HG02981 (cell line): Measurements from ENCODE around the gene SRM.
"Not testable (repeated sequence)": the region's sequence is repeated elsewhere in the genome, so short reads cannot be mapped to it uniquely, and the experiment has no call there.

Experiments
- ATAC-seq: cut with Tn5 transposase; IDR thresholded peaks from one replicate; pipeline ENCODE4 v1.9.1; 2021; ENCODE audit warnings: mild to moderate bottlenecking, moderate library complexity; ENCODE audit not compliant: unreplicated experiment

SRM gene

GRCh38 chr1:11059968-11060830 is at the start of gene SRM:
SRM (minus strand) TSS chr1:11060018; CDS start chr1:11059943, 75 bp downstream.
- ATAC-seq, result peak; percentile 92

GRCh38 chr1:11109047-11109760 is 49.4 kb upstream of the SRM start:
- ATAC-seq, result no peak

GRCh38 chr1:11107599-11107998 is 47.8 kb upstream of the SRM start:
- no peak for ATAC-seq

GRCh38 chr1:11105586-11105985 is 45.8 kb upstream of the SRM start:
- no peak for ATAC-seq

GRCh38 chr1:11101347-11101746 is 41.5 kb upstream of the SRM start:
- ATAC-seq, result no peak

- not testable (repeated sequence) for ATAC-seq
Measured at GRCh38 chr1:11100806-11101205, 41.0 kb upstream of the SRM start.

GRCh38 chr1:11100149-11100493 is 40.3 kb upstream of the SRM start:
- no peak for ATAC-seq

GRCh38 chr1:11099310-11100148 is 39.7 kb upstream of the SRM start, which contains the start of gene EXOSC10:
EXOSC10 (minus strand) TSS chr1:11099869; CDS start chr1:11099831, 38 bp downstream.
- ATAC-seq, result peak; percentile 87

GRCh38 chr1:11098931-11099309 is 39.1 kb upstream of the SRM start:
- no peak for ATAC-seq

- not testable (repeated sequence) for ATAC-seq
Measured at GRCh38 chr1:11083784-11084183, 24.0 kb upstream of the SRM start.

GRCh38 chr1:11080931-11081330 is 21.1 kb upstream of the SRM start:
- no peak for ATAC-seq

GRCh38 chr1:11078631-11079030 is 18.8 kb upstream of the SRM start:
- ATAC-seq, result no peak

- not testable (repeated sequence) for ATAC-seq
Measured at GRCh38 chr1:11073398-11073797, 13.6 kb upstream of the SRM start.

GRCh38 chr1:11072216-11072917 is 12.5 kb upstream of the SRM start:
- ATAC-seq, result no peak

- ATAC-seq, result no peak
Measured at GRCh38 chr1:11071463-11072215, 11.8 kb upstream of the SRM start.

GRCh38 chr1:11070876-11071275 is 11.1 kb upstream of the SRM start:
- no peak for ATAC-seq

GRCh38 chr1:11068600-11069473 is 9.0 kb upstream of the SRM start:
- ATAC-seq, result no peak

- no peak for ATAC-seq
Measured at GRCh38 chr1:11067716-11068599, 8.1 kb upstream of the SRM start.
